Fibroblast of gingiva (primary cell): ENCODE measurements around the gene EZH1.
A peak's percentile ranks its signal among the peaks of the same experiment; 100 is the strongest.

Experiments
- DNase-seq: peaks from one replicate; pipeline ENCODE4 v3.0.0-alpha.2; 2011; ENCODE audit warnings: low read depth

EZH1 gene

DNA sequence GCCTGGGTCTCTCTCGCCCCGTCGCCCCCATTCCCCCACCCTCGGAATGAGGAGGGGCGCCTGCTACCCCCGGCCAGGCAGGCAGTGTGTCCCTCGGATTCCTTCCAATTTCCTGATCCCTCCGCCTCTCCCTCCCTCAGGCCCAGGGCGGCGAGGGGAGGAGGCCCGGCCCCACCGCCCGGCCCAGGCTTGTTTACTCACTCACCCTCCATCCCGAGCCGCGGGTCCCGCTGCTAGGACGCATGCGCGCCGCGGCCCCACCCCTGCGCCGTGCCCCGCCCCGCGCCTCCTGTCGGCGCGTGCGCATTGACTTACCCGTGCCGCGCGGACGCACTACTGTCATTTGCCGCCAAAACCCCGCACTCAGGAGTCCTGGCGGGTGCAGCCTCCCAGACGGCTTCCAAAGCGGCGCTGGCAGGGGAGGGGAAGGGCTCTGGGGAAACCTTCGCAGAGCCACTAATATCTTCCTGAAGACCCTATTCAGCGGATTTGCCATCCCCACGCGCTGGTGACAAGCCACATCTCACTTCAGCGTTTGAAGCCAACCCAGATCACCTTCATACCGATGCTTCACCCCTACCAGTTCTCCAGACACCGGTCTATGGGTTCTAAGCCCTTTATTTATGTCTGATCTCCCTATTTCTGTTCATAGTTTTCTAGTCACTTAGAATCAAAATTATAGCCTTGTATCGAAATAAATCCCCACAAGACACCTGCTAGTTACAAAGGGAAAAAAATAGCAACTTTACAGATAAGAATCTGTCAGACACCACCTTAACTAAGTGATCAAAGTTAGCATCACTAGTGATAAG lies at the start of gene EZH1:
Gene EZH1 (minus strand): TSS at position 235 of the 812 bp plus-strand sequence. CDS start 16,099 bp downstream, outside the sequence.
- DNase-seq = peak; percentile 85

DNA sequence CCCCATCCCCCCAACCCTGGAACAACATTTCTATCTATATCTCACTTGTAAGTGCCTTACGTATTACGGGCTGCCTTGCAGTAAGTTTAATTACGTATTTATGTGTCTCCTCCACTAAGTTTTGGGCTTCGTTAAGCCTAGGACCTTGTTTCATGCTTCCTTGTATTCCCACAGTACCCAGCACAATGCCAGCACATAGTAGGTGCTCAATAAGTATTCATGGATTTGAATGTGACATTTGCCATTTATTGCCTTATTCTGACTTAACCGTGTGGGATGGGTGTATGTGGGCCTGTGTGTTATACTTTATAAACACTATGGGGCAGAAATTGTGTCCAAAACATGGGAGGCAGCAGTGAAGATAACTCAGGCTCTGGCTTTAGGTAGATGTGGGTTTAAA lies 47.7 kb upstream of the EZH1 start:
- no peak for DNase-seq

GRCh38 chr17:42791948-42792347 lies 47.1 kb upstream of the EZH1 start:
- DNase-seq = no peak

DNA sequence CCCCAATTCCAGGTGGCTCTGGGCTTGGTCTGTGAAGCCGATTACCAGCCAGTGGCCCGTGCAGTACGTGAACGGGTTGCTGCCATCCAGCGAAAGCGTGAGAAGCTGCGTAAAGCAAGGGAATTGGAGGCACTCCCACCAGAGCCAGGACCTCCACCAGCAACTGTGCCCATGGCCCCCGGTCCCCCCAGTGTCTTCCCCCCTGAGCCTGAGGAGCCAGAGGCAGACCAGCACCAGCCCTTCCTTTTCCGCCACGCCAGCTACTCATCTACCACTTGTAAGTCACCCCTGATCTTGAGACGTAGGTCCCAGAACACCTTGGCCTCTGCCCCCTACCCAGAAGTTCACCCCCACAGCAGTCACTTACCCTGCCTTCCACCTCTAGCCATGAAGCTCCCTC lies 42.4 kb upstream of the EZH1 start:
- DNase-seq = no peak

GRCh38 chr17:42784811-42785592 lies 40.2 kb upstream of the EZH1 start:
- no peak for DNase-seq

- DNase-seq = no peak
Observed at GRCh38 chr17:42784409-42784808, 39.6 kb upstream of the EZH1 start.

DNA sequence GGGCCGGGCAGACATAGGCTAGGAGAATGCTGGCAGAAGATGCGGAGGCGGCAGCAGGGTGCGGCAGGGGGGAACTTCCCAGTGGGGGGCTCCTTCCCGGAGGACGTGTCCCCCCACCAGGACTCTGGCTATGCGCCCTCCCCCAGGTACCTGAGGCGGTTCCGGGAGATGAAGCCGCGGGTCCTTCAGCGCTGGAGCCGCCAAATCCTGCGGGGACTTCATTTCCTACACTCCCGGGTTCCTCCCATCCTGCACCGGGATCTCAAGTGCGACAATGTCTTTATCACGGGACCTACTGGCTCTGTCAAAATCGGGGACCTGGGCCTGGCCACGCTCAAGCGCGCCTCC lies 38.9 kb upstream of the EZH1 start:
- DNase-seq = no peak

- no peak for DNase-seq
Observed at GRCh38 chr17:42783062-42783790, 38.4 kb upstream of the EZH1 start.

GRCh38 chr17:42782166-42783061 lies 37.6 kb upstream of the EZH1 start:
- DNase-seq = no peak

- no peak for DNase-seq
Observed at GRCh38 chr17:42781639-42782165, 36.9 kb upstream of the EZH1 start.

- no peak for DNase-seq
Observed at GRCh38 chr17:42780851-42781638, 36.2 kb upstream of the EZH1 start.

DNA sequence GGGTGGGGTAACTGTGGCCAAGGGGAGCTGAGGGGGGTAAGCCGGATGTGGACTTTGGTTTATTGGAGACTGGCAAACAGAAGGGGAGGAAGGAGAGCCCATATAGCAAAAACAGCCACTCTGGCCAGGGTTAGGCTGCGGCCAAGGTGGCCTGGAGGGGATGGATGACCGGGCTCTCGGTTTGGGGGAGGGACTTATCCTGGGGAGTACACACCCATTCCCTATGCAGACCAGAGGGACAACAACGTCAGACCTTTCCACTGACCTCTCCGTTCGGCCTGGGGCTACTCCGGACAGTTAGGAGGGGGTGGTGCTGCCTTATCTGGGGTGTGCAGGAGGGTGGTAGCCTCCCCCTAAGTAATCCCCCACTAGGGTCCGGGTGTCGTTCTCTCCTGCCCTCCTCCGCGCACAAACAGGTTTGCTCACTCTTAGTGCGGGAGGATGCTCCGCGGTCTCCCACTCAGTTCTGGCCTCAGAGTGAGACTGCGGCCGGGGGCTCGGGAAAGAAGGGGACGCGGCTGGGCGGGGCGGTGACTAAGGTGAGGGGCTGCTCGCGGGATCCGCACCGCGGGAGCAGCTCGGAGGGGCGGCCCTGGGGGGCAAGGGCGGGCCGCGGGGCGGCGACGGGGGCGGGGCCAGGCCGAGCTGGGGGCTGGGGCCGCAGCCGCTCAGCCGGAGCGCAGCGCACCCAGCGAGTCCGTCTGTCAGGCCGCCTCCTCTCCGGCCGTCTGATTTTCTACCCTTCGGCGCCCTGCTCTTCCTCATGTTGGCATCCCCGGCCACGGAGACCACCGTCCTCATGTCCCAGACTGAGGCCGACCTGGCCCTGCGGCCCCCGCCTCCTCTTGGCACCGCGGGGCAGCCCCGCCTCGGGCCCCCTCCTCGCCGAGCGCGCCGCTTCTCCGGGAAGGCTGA lies 35.4 kb upstream of the EZH1 start, which contains the start of gene WNK4:
Gene WNK4 (plus strand): TSS at position 675 of the 915 bp plus-strand sequence. CDS start 89 bp downstream, at position 764.
- DNase-seq = peak; percentile 20

DNA sequence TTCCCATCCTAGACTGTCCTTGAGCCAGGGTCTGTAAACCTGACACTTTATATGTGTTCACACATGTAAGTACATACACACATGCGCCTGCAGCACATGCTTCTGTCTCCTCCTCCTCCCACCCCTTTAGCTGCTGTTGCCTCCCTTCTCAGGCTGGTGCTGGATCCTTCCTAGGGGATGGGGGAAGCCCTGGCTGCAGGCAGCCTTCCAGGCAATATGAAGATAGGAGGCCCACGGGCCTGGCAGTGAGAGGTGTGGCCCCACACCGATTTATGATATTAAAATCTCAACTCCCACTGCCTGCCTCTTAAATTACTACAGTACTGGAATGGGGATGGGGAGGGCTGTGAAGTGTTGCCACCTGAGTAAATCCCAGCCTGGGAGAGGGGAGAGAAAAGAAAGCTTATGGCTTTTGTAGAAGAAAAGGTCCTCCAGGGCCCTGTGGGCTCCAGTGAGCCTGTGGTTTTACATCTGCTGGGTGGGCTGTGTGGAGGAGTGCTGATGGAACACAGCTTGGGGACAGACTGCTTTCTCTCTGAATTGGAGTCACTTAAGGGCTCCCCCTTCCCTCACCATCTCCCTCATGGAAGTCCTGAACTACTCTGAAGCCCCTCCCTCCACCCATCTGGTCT lies 34.6 kb upstream of the EZH1 start:
- DNase-seq = no peak

DNA sequence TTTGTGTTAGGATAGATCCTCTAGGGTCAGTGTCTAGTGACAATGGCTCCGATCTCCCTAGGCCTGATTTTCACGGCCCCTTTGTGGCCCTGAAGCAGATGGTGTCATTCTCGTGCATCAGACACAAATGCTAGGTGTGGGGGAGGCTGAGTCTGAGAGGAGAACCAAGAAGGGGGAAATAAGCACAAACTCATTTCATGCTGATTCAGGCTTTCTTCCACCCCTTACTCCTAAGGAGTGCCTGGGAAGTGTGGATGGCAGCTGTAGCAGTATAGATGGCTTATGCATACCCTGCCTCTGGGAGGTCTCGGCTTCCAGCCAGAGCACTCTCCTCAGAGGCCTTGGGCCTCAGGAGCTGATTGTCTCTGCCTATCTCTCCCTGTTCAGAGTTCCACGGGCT lies 33.7 kb upstream of the EZH1 start:
- DNase-seq = no peak

DNA sequence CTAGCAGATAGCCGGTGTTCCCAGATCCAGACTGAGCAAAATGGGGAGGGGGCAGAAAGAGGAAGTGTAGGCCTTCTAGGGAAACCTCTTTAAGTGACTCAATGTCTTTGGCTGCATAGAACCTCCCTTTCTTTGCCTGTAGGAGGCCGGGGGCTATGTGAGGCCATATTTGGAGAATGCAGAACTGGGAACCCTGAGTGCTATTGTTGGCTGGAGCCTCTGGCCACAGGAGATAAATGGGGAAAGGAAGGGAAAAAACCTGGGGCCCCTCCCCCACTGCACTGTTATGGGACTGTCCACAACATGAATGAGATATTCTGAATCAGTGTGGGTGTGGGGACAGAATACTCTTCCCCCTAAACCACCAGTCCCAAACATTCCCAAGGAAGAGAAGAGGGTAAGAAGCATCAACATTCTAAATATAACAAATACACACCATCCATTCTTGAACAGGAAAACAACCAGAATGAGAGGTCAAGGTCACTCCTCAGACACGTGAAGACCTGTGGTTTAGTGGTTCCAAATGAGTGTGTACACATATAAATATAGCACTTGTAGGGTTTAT lies 30.8 kb upstream of the EZH1 start:
- DNase-seq = no peak

DNA sequence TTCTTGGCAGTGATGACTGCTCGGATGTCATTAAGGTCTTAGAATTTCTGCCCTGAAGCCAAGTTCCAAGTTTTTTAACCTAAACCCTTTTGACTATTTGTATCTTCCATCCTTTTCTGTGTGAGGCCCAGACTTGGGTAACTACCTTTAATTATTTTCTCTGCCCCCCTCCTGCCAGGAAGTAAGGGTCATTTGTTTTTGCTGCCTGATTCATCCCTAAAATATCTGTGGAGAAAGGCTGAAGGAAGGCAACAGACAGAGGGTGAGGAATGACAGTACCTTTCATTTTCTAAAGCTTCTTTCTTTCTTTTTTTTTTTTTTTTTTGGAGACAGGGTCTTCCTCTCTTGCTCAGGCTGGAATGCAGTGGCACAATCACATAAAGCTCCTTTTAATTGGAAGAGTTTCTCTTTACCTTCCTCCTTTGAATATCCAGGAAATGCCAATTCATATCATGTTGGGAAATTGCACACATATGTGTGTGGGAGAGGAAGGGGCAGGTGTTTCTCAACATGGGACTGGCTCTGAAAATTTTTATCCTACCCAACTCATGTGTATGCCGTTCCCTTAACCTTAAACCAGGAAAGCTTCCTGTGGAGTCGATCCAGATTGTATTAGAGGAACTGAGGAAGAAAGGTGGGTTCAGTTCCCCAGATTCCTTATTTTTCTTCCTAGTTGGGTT lies 29.4 kb upstream of the EZH1 start:
- DNase-seq = no peak

GRCh38 chr17:42773290-42774035 lies 28.6 kb upstream of the EZH1 start, which contains the start of gene VPS25:
Gene VPS25, plus strand, starts transcription at chr17:42773449. Its CDS starts 27 bp downstream, at chr17:42773476.
- peak; percentile 85 for DNase-seq
